HG02763 (cell line): ENCODE data around the gene BCL11B.

Experiments used
- ATAC-seq: cut with Tn5 transposase; IDR thresholded peaks from one replicate; pipeline ENCODE4 v1.9.1; 2021; ENCODE audit warnings: mild to moderate bottlenecking, moderate library complexity; ENCODE audit not compliant: unreplicated experiment

Gene BCL11B

GRCh38 chr14:99141236-99141635 lies 130.8 kb downstream of the BCL11B start:
- ATAC-seq, result no peak

- ATAC-seq, result no peak
Measured at GRCh38 chr14:99138999-99139865, 132.8 kb downstream of the BCL11B start.

- ATAC-seq, result no peak
Measured at GRCh38 chr14:99137913-99138571, 134.0 kb downstream of the BCL11B start.

GRCh38 chr14:99137001-99137700 lies 134.8 kb downstream of the BCL11B start:
- ATAC-seq, result no peak

GRCh38 chr14:99136401-99136800 lies 135.6 kb downstream of the BCL11B start:
- no peak for ATAC-seq

GRCh38 chr14:99136047-99136400 lies 136.0 kb downstream of the BCL11B start:
- ATAC-seq, result no peak

GRCh38 chr14:99134516-99135046 lies 137.4 kb downstream of the BCL11B start:
- no peak for ATAC-seq

- ATAC-seq, result no peak
Measured at GRCh38 chr14:99133636-99134515, 138.1 kb downstream of the BCL11B start.

- no peak for ATAC-seq
Measured at GRCh38 chr14:99132821-99133635, 139.0 kb downstream of the BCL11B start.

GRCh38 chr14:99131632-99132271 lies 140.2 kb downstream of the BCL11B start:
- no peak for ATAC-seq

GRCh38 chr14:99129998-99130397 lies 142.0 kb downstream of the BCL11B start:
- no peak for ATAC-seq

GRCh38 chr14:99129211-99129696 lies 142.7 kb downstream of the BCL11B start:
- no peak for ATAC-seq

GRCh38 chr14:99128185-99128584 lies 143.8 kb downstream of the BCL11B start:
- no peak for ATAC-seq

GRCh38 chr14:99127651-99128167 lies 144.3 kb downstream of the BCL11B start:
- no peak for ATAC-seq

GRCh38 chr14:99125616-99126431 lies 146.2 kb downstream of the BCL11B start:
- no peak for ATAC-seq

- ATAC-seq, result no peak
Measured at GRCh38 chr14:99125113-99125512, 146.9 kb downstream of the BCL11B start.

- ATAC-seq, result no peak
Measured at GRCh38 chr14:99124482-99125105, 147.4 kb downstream of the BCL11B start.
